Middle frontal gyrus (tissue), 1 donor: Measurements from ENCODE around the gene LTBP1.
A peak's percentile ranks its signal among the peaks of the same experiment; 100 is the strongest.

Experiments
- DNase-seq: peaks from one replicate; pipeline ENCODE4 v3.0.0-alpha.2; 2015; ENCODE audit warnings: low spot score; ENCODE audit errors: extremely low spot score

Gene LTBP1

DNA sequence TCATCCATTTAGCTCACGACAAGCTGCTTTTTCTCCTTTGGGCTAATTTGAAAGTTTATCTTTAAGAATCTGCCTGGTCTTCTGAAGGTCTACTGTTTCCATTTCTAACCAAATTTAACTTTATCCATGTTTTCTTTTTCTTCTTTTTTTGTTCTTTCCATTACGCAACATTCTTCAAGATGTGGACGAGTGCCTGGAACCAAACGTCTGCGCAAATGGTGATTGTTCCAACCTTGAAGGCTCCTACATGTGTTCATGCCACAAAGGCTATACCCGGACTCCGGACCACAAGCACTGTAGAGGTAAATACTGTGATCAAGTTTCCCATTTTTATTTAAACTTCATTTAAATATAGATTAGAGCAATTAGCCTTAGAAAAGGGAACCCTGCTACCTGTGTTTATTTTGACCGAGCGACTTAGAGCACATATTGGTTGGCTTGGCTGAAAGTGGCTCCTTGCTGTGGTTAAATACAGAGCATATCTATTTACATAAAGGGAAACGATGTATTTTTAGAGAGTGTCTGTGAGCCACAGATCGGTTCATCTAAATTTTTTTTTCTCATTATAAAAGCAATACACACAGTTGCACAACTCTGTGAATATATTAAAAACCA is 346.3 kb downstream of the LTBP1 start:
- no peak for DNase-seq

- no peak for DNase-seq
Measured at GRCh38 chr2:33298233-33298632, 351.5 kb downstream of the LTBP1 start.

GRCh38 chr2:33301355-33301754 is 354.6 kb downstream of the LTBP1 start:
- no peak for DNase-seq

DNA sequence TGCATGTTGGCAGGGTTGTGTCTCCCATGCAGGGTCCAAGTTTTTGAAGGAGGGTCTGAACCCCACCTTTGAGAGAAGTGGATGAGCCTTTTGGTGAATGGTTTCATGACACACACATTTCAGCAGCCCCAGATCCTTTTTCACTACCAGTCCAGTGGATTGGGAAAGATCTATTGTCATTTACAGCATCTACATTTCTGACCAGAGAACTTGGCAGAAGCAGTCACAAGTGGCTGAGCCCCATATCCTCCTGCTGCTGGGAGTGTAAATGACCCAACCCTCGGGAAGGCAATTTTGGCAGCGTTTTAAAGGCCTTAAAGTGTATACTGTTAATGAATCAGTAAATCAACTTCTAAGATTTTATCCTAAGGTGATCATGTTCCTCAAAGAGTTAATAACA is 355.6 kb downstream of the LTBP1 start:
- no peak for DNase-seq

DNA sequence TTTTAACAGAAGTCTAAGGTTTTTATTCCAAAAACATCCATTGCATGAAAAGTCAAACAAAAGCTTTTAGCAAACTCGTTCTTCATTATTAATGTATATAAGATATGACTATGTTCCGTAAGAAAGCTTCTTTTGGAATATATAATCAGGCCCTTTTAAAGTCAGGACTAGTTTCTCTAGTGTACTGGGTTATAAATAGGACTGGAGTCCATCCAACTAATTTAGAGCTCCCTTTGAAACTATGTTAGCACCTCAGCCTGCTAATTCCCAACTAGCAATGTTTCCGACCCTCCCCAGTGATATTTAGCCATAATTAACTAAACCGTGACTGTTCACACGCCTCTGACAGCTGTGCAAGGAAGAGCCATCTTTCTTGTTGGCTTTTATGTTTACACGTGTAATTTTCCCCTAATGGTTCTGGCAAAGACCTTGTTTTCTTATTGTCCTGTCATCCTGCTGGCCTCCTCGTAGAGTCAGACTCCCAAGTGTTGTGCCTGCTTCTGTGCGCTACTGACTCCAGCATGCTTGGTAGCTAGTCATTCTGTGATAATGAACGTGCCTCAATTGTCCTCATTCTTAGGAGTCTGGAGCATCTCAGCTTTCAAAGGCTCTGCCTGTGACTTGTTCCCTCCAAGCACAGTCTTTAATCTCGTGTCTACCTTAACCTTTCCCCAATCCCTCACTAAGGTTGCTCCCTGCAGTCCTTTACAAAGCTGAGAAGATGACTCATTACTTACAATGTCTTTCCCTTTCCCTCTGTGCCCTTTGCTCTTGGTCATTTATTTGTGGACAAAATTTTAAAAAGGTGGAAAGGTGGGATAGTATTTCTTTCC is 357.5 kb downstream of the LTBP1 start:
- no peak for DNase-seq

GRCh38 chr2:33307659-33308270 is 361.0 kb downstream of the LTBP1 start:
- DNase-seq = no peak

DNA sequence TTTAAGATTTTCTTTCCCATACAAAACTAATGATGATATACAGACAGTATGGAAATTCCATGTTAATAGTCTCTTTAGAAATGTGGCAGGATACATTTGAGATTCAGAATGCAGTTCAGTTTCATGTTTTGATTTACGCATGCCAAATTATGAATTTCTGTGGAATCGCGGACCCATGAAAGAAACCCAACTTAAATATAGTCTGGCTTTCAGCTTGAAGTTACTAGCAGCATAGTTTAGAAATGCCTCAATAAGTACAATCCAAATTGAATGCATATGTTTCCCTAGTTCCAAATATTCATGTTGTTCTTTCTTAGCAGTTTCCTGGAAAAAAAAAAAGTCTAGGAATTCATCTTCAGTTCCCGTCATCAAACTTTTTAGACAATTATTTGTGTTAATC is 365.6 kb downstream of the LTBP1 start:
- no peak for DNase-seq

DNA sequence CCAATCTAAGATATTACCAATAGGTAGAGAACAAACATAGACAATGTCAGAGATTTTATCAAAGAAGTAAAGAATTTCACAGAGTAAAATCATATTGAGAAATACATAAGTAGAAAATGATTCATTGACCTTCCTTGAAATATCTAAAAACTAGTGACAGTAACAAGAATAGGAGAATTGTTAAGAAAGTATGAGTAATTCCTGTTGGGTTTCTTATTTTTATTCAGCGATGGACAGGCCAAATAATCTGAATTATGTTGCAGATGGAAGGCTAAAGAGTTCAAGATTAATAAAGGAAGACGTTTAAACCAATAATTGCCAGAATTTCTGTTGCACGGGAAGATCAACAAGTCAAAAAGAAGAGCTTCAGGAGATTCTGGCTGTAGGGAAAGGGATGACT is 366.3 kb downstream of the LTBP1 start:
- no peak for DNase-seq

DNA sequence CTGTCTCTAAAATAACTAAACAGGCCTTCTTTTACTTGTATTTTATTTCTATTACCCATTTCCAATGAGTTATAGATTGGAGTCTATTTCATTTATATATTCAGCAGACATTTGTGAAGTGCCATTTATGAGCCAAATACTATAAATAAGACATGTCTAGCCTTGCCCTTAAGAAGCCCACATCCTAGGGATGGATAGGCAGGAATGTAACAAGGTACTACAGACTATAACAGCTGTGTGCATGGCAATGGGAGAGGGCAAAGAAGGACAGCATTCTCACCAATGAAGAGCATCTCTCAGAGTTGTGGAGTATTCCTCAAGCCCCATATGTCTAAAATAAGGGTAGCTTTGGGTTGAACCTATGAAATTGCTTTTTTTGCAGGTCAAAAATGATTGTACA is 367.8 kb downstream of the LTBP1 start:
- DNase-seq = no peak

- no peak for DNase-seq
Measured at GRCh38 chr2:33316328-33316727, 369.6 kb downstream of the LTBP1 start.

DNA sequence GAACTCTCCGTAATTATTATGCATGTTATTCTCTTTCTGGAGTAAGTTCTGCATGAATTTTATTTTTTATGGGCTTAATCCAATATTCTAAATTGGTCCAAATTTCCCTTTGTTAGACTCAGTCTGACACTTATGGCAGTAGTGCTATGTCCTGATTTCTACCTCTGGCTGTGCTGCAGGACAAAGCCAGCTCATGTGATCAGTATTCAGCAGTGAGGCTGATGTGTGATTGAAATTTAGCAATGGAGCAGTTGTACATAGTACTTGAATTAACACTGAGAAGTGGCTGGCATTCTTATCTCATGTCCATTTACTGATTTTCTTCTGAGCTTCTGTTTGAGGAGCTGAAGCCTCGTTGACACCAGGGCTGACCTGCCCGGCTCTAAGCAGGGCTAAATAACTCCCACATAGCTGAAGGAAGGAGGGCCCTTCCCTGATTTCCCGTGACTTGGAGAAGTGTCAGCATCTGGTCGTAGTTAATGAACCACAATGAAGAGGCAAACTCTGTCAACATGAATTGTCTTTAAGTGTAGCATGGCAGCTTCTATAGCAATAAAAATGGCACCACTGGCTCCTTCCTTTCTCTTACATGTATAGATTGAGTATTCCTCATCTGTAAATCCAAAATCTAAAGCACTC is 370.7 kb downstream of the LTBP1 start:
- DNase-seq = no peak

GRCh38 chr2:33318456-33318855 is 371.7 kb downstream of the LTBP1 start:
- DNase-seq = no peak

DNA sequence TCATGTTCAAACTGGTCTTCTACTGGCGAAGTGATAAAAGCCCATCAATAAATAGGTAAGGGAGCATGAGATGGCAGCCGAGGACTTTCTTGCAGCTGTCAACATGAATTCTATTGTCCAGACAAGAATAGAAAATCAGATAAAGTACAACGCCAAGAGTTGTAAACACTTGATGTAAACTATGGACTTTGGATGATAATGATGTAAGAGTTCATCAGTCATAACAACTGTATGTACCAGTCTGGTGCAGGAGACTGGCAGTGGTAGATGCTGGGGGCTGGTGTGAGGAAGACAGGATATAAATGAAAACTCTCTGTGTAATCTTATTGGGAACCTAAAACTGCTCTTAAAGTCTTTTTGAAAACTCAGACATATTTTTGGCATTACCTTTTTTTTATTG is 373.8 kb downstream of the LTBP1 start:
- DNase-seq = no peak

DNA sequence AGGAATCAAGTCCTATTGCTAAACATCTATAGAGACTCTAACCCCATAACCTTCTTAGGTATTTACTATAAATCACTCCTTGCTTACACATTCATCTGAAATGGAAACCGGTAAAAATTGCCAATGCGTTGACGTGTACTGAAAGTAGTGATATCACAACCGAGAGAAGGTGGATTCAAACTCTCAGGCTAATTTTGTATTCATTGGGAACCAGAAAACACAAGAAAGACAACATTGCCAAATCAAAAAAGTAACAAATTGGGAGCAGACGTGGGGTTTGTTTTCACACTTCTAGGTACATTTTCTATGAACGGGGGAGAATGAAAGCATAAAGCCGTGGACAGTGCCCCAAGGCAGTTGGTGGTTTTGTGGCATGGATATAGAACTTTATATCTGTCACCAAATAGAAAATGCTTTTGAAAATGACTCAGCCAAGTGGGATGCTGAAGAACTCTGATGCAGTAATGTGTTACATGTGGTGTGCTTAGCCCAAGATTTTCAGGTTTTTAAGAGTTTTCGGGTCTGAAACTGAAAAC is 374.6 kb downstream of the LTBP1 start:
- peak; percentile 3 for DNase-seq

DNA sequence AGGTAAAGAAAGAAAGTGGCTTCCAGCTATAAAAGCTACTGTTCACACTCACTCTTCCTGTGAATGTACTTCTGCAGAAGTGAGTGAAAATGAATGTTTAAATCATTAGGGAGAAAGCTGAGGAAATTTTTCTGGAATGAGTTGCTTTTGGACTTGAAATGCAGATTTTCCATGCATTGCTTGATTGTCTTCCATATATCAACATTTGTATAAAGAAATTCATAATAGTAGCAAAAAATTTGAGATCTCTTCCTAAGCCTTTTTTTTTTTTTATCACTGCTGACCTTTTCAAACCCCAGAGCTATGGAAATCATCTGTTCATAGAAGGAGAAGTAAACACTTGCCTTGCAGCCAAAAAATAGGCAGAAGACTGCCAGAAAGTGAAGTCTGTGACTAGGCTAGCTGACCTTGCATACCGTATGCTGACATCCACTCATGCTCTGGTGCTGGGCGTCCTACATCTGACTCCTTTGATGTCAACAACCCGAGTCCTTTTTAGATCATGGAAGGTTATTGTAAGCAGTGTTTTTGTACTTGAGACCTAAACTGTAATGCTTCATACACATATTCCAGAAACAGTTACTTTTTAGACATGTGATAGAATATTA is 375.2 kb downstream of the LTBP1 start:
- no peak for DNase-seq

GRCh38 chr2:33322612-33323011 is 375.9 kb downstream of the LTBP1 start:
- no peak for DNase-seq

GRCh38 chr2:33323957-33324356 is 377.2 kb downstream of the LTBP1 start:
- DNase-seq = no peak

DNA sequence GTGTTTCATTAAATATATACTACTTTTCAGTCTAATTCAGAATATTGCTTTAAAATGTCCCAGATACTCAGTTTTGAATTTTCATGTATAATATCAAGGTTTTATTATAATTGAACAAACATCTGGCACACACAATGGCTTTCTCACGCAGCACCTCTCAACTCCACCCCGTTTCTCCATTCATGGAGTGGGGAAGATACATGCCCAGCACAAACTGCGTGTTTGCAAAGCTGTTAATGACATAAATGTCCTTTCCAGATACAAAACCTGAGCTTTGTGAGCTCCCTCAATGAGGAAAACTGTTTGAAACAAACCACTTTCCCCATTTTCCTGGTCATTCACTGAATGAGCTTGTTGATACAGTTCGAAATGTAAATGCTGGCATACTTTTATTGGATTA is 379.3 kb downstream of the LTBP1 start:
- DNase-seq = no peak

GRCh38 chr2:33333433-33333832 is 386.7 kb downstream of the LTBP1 start:
- no peak for DNase-seq

- no peak for DNase-seq
Measured at GRCh38 chr2:33334083-33334482, 387.3 kb downstream of the LTBP1 start.

- DNase-seq = peak; percentile 8
Measured at GRCh38 chr2:33335516-33335915, 388.8 kb downstream of the LTBP1 start.
